Caco-2 (cell line): Measurements from ENCODE around the gene DHFR. TPM values are rescaled to one million over a fixed set of nuclear protein-coding genes. Genes with fewer than 3 reads are reported as not detected.

Source experiments
- BruUV-seq: library from RNA; stranded (reverse); fragments of 400-500 nt; replicated peaks from 2 replicates; lab custom pipeline; 2021; lab: Mats Ljungman, UMichigan
- CTCF ChIA-PET: fragments of 300-600 bp; sonication (Branson Sonifier 250); formaldehyde crosslinking; loops from one replicate; lab custom pipeline; 2022; ENCODE audit warnings: antibody characterized with exemption; lab: Charles Lee
- POLR2A ChIA-PET: fragments of 300-600 bp; sonication (Branson Sonifier 250); formaldehyde crosslinking; loops from one replicate; lab custom pipeline; 2022; ENCODE audit warnings: antibody characterized with exemption; lab: Charles Lee
- DNase-seq, 2 experiments: peaks; one replicate each; pipeline versions ENCODE4 v3.0.0 to v3.0.0-alpha.2; 2020 to 2022
- H3K27me3 ChIP-seq: replicated peaks from 2 replicates; pipeline ENCODE4 v1.6.0; 2011; ENCODE audit warnings: low read length; ENCODE audit not compliant: control insufficient read depth, insufficient read depth
- H3K36me3 ChIP-seq: 2 replicates; pipeline ENCODE4 v1.5.1; 2011; ENCODE audit warnings: low read length; ENCODE audit not compliant: control insufficient read depth, insufficient read depth
- H3K4me1 ChIP-seq: fragments of 250-450 bp; sonication (Bioruptor Pico); 2 replicates; pipeline ENCODE4 v1.5.1; 2020; ENCODE audit warnings: mild to moderate bottlenecking
- H3K4me3 ChIP-seq: 2 replicates; pipeline ENCODE4 v1.5.1; 2011; ENCODE audit warnings: low read depth, mild to moderate bottlenecking, control low read depth, low read length
- H3K9me3 ChIP-seq: fragments of 250-450 bp; sonication (Bioruptor Pico); 2 replicates; pipeline ENCODE4 v1.5.1; 2020; ENCODE audit warnings: mild to moderate bottlenecking, moderate library complexity
- H3K27ac Mint-ChIP-seq: one replicate; pipeline ENCODE4 v1.8.0; 2022; ENCODE audit warnings: mixed read lengths; ENCODE audit not compliant: unreplicated experiment
- H3K27me3 Mint-ChIP-seq: one replicate; pipeline ENCODE4 v1.8.0; 2022; ENCODE audit warnings: mixed read lengths; ENCODE audit not compliant: insufficient read depth, unreplicated experiment
- H3K36me3 Mint-ChIP-seq: one replicate; pipeline ENCODE4 v1.8.0; 2022; ENCODE audit warnings: mild to moderate bottlenecking, mixed read lengths; ENCODE audit not compliant: insufficient read depth, unreplicated experiment
- H3K4me1 Mint-ChIP-seq: one replicate; pipeline ENCODE4 v1.8.0; 2022; ENCODE audit warnings: low read depth, mixed read lengths; ENCODE audit not compliant: unreplicated experiment
- H3K4me3 Mint-ChIP-seq: one replicate; pipeline ENCODE4 v1.8.0; 2022; ENCODE audit warnings: mild to moderate bottlenecking, moderate library complexity, mixed read lengths; ENCODE audit not compliant: unreplicated experiment
- H3K9me3 Mint-ChIP-seq: one replicate; pipeline ENCODE4 v1.8.0; 2022; ENCODE audit warnings: mixed read lengths; ENCODE audit not compliant: unreplicated experiment
- CTCF ChIP-seq, 2 experiments: fragments of 200-600 bp in 1 of 2; IDR thresholded peaks; 1 replicate in 1 of 2; 2 replicates in 1 of 2; pipeline versions ENCODE4 v1.5.1 to v1.8.0; 2011 to 2022; ENCODE audit warnings: antibody characterized with exemption in 1 of 2, control low read depth in 1 of 2, inconsistent platforms in 1 of 2, low read depth in 1 of 2, low read length in 1 of 2, mild to moderate bottlenecking in 1 of 2, moderate library complexity in 1 of 2; ENCODE audit not compliant: insufficient read depth in 1 of 2, severe bottlenecking in 1 of 2, unreplicated experiment in 1 of 2
- intact Hi-C: fragments of 100-400 bp; cut with micrococcal nuclease; formaldehyde crosslinking; loops from one replicate; pipeline ENCODE4 v1.10.0; 2022; ENCODE audit not compliant: unreplicated experiment
- total RNA-seq: library from RNA; stranded (reverse); gene quantifications from 2 replicates; pipeline ENCODE4 v1.2.3, GENCODE V29; 2022

DHFR gene
- total RNA-seq, 1 experiment from 2014 or later = 57.2 TPM

- Mint-ChIP-seq H3K27me3 (peaks cover 3% of the 10 kb centered on the region), H3K4me1 (peaks cover 11% of the 10 kb centered on the region), H3K4me3 (no peak overlapping the region), H3K27ac (no peak overlapping the region), H3K36me3 (no peaks in the 10 kb centered on the region), H3K9me3 (no peaks in the 10 kb centered on the region)
- no peak overlapping the region for H3K4me3 ChIP-seq
- H3K9me3 ChIP-seq = no peaks in the 10 kb centered on the region
- POLR2A ChIA-PET = no interaction called here
- no TSS peak for BruUV-seq
- intact Hi-C loops = loop anchor here (10.0 kb wide), 1 partner anchor 108 kb away; the partner anchor contains the start of gene FAM151B
- CTCF ChIA-PET = no interaction called here
- no peak for TF ChIP-seq CTCF (IDR thresholded peaks at IDR 0.05; ENCODE audit: insufficient read depth in 1 of 2, low read depth in 1 of 2, low read length in 1 of 2, severe bottlenecking in 1 of 2, unreplicated experiment in 1 of 2)
- H3K4me1 ChIP-seq = no peaks in the 10 kb centered on the region
- no peaks in the 10 kb centered on the region for H3K27me3 ChIP-seq
- no peaks in the 10 kb centered on the region for H3K36me3 ChIP-seq
- DNase-seq = no peak
Measured at GRCh38 chr5:80592761-80593160, 62.0 kb downstream of the DHFR start.

DNA sequence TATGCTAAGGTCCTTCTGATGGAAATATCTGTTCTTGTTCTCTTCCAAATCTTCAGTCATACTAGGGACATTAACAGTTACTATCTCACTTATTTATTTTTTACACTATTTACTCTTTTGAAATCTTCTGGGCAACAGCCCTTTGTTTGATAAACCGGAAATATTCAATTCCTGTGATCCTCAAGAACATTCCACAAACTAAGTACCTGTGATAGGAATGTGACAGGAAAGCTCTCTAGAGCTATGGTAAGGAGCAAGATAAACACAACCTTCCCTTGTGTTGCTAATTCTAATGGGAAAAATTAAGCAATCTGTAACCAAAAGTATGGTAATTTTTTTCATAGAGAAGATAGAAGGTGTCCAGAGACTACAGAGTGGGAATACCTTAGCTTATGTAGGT lies 62.7 kb downstream of the DHFR start:
- Mint-ChIP-seq H3K9me3 (no peaks in the 10 kb centered on the region), H3K4me1 (peaks cover 11% of the 10 kb centered on the region), H3K27me3 (peaks cover 3% of the 10 kb centered on the region), H3K36me3 (no peaks in the 10 kb centered on the region), H3K27ac (no peak overlapping the region), H3K4me3 (no peak overlapping the region)
- ChIA-PET POLR2A (interaction anchor here (0.6 kb wide), 1 partner anchor 44 kb away, joined by 3 read pairs; no protein-coding TSS in a partner anchor), CTCF (no interaction called here)
- no peaks in the 10 kb centered on the region for H3K9me3 ChIP-seq
- H3K36me3 ChIP-seq = no peaks in the 10 kb centered on the region
- DNase-seq = no peak
- TF ChIP-seq CTCF (IDR thresholded peaks at IDR 0.05; ENCODE audit: insufficient read depth in 1 of 2, low read depth in 1 of 2, low read length in 1 of 2, severe bottlenecking in 1 of 2, unreplicated experiment in 1 of 2) = no peak
- no TSS peak for BruUV-seq
- no peaks in the 10 kb centered on the region for H3K27me3 ChIP-seq
- intact Hi-C loops = loop anchor here (10.0 kb wide), 1 partner anchor 107 kb away; the partner anchor contains the start of gene FAM151B
- H3K4me3 ChIP-seq = no peak overlapping the region
- no peaks in the 10 kb centered on the region for H3K4me1 ChIP-seq

- Histone ChIP-seq H3K4me1 (no peaks in the 10 kb centered on the region), H3K9me3 (no peaks in the 10 kb centered on the region), H3K27me3 (no peaks in the 10 kb centered on the region), H3K36me3 (no peaks in the 10 kb centered on the region), H3K4me3 (no peak overlapping the region)
- Mint-ChIP-seq H3K27me3 (no peaks in the 10 kb centered on the region), H3K9me3 (no peaks in the 10 kb centered on the region), H3K27ac (no peak overlapping the region), H3K4me1 (peaks cover 11% of the 10 kb centered on the region), H3K36me3 (no peaks in the 10 kb centered on the region), H3K4me3 (no peak overlapping the region)
- DNase-seq = no peak
- ChIA-PET POLR2A (no interaction called here), CTCF (no interaction called here)
- intact Hi-C loops = loop anchor here (10.0 kb wide), 1 partner anchor 107 kb away; the partner anchor contains the start of gene FAM151B
- no TSS peak for BruUV-seq
- no peak for TF ChIP-seq CTCF (IDR thresholded peaks at IDR 0.05; ENCODE audit: insufficient read depth in 1 of 2, low read depth in 1 of 2, low read length in 1 of 2, severe bottlenecking in 1 of 2, unreplicated experiment in 1 of 2)
Measured at GRCh38 chr5:80591352-80591751, 63.4 kb downstream of the DHFR start.
